HG02678 (cell line): ENCODE measurements around the gene LEPROT.
"Not testable (repeated sequence)": the region's sequence is repeated elsewhere in the genome, so short reads cannot be mapped to it uniquely, and the experiment has no call there.

Experiments used
- ATAC-seq: cut with Tn5 transposase; IDR thresholded peaks from one replicate; pipeline ENCODE4 v1.9.1; 2021; ENCODE audit warnings: mild to moderate bottlenecking, moderate library complexity; ENCODE audit not compliant: unreplicated experiment

LEPROT gene, protein sequence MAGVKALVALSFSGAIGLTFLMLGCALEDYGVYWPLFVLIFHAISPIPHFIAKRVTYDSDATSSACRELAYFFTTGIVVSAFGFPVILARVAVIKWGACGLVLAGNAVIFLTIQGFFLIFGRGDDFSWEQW

GRCh38 chr1:65420590-65421350, at the start of gene LEPROT, which contains the start of gene LEPR:
Gene LEPROT (plus strand): TSS chr1:65420668. CDS start chr1:65420725, 57 bp downstream.
Gene LEPR (plus strand): TSS chr1:65420668. CDS start chr1:65565566, 144,898 bp downstream.
- ATAC-seq = peak; percentile 56

DNA sequence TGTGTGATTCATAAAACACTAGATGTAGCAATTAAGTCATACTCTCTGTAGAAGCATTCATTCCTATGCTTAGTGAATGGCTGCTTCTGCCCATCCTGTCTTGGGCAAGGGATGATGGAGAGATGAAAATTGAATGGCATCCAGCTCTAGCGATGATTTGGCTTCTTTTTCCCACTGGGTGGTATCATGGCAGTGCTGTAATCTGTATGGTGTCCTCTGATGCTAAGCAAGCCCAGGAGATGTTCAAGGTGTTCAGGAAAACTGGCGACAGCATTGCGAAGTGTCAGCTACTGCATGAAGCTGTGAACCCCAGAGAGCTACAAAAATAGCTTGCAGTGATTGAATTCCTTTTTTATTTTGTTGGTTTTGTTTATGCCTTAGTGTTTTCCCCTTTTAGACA, 48.9 kb upstream of the LEPROT start:
- no peak for ATAC-seq

- ATAC-seq = no peak
Observed at GRCh38 chr1:65372557-65372956, 47.9 kb upstream of the LEPROT start.

DNA sequence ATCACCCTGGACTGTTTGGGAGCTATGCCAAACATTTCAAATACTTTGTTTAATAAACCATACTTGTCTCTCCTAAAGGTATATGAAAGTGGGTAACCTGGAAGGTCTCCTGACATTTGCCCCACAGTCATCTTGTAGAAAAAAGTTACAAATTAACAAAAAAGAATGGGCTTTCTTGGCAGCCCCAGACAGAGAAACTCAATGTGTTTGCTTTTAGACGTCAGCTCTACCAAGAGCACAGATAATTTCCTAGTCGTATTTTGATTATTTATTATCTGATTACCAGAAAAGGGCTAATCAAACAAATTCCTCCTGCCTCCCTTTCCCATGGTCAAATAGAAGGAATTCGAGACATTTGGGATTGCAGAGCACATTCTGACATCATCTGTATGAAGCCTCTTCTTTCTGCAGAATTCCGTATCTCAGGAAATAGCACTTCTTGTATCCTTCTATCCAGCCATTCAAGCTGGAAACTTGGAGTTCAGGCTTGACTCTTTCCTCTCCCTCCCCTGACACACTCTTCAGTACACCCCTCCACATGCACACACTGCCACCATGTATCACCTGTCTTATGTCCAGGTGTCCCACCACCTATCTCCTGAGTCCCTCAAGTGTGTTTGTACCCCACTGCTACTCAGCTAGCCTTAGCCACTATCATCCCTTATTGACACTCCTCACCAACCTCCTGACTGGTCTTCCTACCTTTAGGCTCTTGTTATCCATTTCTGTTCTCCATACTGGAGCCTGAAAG, 42.8 kb upstream of the LEPROT start:
- no peak for ATAC-seq

DNA sequence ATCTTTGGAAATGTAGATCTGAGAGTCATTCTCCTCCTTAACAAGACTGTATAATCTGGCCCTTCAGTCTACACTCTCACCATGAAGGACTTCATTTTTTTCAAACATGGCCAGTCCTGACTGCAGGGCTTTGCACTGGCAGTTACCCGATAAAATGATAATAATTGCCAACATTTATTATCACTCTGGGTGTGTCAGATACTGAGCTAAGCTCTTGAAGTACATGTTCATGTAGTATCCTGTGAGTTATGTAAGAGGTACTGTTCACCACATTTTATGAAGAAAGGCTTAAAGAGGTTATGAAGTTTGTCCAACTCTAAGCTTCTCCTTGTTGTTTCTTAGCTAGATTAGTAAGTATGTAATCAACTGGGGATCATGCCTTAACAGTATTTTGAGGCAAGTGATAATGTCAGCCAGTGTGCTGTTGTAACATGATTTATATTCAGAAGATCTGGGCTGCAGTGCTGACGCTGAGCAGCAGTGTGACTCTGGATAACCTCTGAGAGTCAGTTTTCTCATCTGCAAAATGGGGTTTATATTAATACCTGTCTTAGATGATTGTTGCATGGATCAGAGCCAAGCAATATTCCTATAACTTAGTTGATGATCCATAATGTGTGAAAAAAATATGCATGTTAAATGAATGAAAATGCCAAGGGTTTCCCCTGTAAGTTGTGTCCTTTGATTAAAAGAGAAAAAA, 42.1 kb upstream of the LEPROT start:
- no peak for ATAC-seq

DNA sequence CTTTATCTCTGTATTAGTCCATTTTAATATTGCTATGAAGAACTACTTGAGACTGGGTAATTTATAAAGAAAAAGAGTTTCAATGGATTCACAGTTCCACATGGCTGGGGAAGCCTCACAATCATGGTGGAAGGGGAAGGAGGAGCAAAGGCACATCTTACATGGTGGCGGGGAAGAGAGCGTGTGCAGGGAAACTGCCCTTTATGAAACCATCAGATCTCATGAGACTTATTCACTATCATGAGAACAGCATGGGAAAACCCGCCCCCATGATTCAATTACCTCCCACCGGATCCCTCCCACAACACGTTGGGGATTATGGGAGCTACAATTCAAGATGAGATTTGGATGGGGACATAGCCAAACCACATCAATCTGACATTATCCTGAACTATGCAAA, 36.0 kb upstream of the LEPROT start:
- ATAC-seq = not testable (repeated sequence)

DNA sequence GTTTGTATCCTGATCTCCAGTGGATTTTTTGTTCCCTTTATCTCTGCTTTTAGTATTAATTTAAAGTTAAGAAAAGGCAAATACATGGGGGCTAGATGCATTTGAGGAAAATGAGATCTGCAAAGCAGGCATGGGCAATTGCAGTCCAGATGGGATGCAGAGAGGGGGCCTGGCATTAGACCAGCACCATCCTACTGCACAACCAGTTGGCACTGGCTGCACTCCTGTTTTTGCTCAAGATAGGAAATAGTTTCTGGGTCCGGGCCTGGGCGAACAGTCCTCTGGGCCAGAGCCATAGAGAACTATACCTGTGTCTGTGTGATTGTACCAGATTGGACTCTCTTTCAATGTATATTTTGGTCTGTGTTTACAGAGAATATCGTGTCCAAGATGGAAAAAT, 34.0 kb upstream of the LEPROT start:
- no peak for ATAC-seq

- ATAC-seq = no peak
Observed at GRCh38 chr1:65387821-65388220, 32.6 kb upstream of the LEPROT start.

GRCh38 chr1:65388908-65389695, 31.4 kb upstream of the LEPROT start:
- no peak for ATAC-seq

DNA sequence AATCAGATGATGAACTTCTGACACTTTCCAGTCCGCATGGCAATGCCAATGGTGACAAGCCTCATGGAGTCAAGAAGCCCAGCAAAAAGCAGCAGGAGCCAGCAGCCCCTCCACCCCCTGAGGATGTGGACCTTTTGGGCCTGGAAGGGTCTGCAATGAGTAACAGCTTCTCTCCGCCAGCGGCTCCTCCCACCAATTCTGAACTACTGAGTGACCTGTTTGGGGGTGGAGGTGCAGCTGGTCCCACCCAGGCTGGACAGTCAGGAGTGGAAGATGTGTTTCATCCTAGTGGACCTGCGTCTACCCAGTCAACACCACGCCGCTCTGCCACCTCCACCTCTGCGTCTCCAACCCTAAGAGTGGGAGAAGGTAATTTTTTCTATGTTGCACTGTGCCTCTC, 28.0 kb upstream of the LEPROT start:
- no peak for ATAC-seq

- peak; percentile 79 for ATAC-seq
Observed at GRCh38 chr1:65393347-65393746, 27.1 kb upstream of the LEPROT start.

DNA sequence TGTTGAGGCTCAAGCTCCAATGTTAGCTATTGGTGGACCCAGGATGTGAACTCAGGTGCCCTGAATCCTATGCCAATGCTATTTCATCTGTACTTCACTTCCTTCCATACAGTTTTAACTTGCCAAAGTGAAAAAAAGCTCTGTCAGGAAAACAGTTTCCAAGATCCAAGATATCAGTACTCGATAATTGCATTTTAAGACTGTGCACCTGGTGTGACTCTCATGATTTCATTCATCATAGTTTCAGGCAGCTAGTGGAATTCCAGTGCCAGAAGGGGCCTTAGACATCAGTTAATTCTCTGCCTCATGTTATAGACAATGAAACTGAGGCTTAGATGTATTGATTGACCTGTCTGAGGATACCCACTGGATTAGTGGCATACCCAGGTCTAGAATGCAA, 26.5 kb upstream of the LEPROT start:
- ATAC-seq = no peak

GRCh38 chr1:65395887-65396612, 24.4 kb upstream of the LEPROT start:
- no peak for ATAC-seq

GRCh38 chr1:65398083-65398482, 22.4 kb upstream of the LEPROT start:
- no peak for ATAC-seq

DNA sequence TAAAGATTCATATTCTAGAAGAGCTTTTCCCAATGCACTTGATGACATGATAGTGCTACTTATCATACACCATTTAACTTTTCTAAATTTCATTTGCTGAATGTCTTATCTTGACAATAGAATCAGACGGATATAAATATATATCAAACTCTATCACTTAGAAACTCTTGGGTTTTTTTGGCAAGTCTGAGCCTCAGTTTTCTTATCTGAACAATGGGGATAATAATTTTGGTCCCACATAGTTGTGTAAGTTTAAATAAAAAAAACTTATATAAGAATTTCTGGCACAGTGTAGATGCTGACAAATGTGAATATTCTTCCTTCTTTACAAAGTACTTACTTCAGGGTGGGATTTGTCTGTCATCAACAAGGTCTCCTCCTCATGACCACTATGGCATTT, 21.5 kb upstream of the LEPROT start:
- ATAC-seq = no peak

GRCh38 chr1:65401612-65402011, 18.9 kb upstream of the LEPROT start:
- no peak for ATAC-seq

- ATAC-seq = no peak
Observed at GRCh38 chr1:65404941-65405340, 15.5 kb upstream of the LEPROT start.

DNA sequence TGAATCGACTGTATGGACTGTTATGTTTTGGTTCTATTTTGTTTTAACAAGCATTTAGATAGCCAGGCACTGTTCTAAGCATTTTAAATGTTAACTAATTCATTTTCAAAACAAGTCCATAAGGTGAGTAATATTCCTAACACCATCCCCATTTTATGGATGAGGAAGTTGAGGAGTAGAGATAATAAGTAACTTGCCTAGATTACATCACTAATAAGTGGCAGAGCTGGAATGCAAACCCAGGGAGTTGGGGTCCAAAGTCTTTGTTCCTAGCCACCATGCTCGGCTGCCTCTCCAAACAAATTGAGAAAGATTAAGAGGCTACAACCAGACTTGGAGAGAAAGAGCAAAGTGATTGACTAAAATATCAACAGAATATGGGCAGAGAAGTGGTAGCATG, 12.6 kb upstream of the LEPROT start:
- no peak for ATAC-seq

GRCh38 chr1:65409314-65409713, 11.2 kb upstream of the LEPROT start:
- ATAC-seq = no peak

GRCh38 chr1:65409816-65410326, 10.6 kb upstream of the LEPROT start:
- ATAC-seq = no peak
